Fibroblast of villous mesenchyme (primary cell): ENCODE results near the gene EML6. TPM values are rescaled to one million over a fixed set of nuclear protein-coding genes. Genes with fewer than 3 reads are reported as not detected.

Experiments
- DNase-seq: peaks from one replicate; pipeline ENCODE4 v3.0.0-alpha.2; 2010; ENCODE audit warnings: low read depth
- H3K4me3 ChIP-seq: 2 replicates; pipeline ENCODE4 v1.5.1; 2011; ENCODE audit warnings: low read depth, mild to moderate bottlenecking, low read length
- CTCF ChIP-seq: IDR thresholded peaks from 2 replicates; pipeline ENCODE4 v1.5.1; 2012; ENCODE audit warnings: low read depth, mild to moderate bottlenecking, low read length; ENCODE audit not compliant: insufficient read depth
- total RNA-seq: library from RNA; depleted of rRNA; stranded (reverse); fragments of >200 nt; gene quantifications from 2 replicates; pipeline ENCODE4 v1.2.3, GENCODE V29; 2012

Gene EML6
- total RNA-seq, 1 donor, result 1.3 TPM

DNA sequence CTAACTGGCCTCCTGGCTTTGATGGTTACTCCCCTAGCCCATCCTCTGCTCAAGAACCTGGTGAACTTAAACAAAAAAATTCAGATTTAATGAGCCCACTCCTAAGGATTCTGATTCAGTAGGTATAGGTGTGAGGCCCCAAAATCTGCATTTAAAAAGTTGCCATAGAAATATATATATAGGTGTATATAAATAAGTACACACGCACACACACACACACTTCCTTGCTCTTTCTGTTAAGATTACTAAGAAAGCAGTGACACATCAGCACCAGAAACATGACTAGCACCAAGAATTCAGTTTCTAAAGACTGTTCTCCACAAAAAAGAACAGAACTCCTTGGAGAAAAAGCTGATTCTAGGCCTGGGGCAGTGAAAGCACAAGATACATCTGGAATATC is 17.8 kb downstream of the EML6 start:
- TF ChIP-seq CTCF, result no peak
- DNase-seq, result no peak
- H3K4me3 ChIP-seq, result no peak overlapping the region

GRCh38 chr2:54750040-54750439 is 26.6 kb downstream of the EML6 start:
- no peak for TF ChIP-seq CTCF
- H3K4me3 ChIP-seq, result no peak overlapping the region
- no peak for DNase-seq

DNA sequence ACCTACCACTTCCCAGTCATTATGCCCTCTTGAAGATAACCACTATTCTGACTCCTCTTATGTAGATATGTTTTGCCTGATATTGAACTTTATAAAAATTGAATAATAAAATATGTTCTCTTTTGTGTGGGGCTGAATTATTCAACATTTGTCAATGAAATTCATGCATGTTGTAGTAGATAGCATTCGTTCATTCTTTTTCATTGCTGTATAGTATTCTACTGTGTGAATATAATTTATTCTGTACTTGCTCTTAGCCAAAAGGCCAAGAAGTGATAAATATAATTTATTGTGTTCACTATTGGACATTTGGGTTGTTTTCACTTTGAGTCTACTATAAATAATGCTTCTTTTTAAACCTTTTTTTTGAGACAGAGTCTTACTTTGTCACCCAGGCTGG is 29.0 kb downstream of the EML6 start:
- no peak for TF ChIP-seq CTCF
- no peak for DNase-seq
- no peak overlapping the region for H3K4me3 ChIP-seq

- no peak overlapping the region for H3K4me3 ChIP-seq
- no peak for DNase-seq
- TF ChIP-seq CTCF, result no peak
Measured at GRCh38 chr2:54755641-54756326, 32.3 kb downstream of the EML6 start.

GRCh38 chr2:54757500-54757899 is 34.0 kb downstream of the EML6 start:
- no peak overlapping the region for H3K4me3 ChIP-seq
- DNase-seq, result peak; percentile 28
- TF ChIP-seq CTCF, result no peak

- H3K4me3 ChIP-seq, result no peak overlapping the region
- no peak for TF ChIP-seq CTCF
- DNase-seq, result no peak
Measured at GRCh38 chr2:54758951-54759350, 35.5 kb downstream of the EML6 start.

GRCh38 chr2:54760310-54760709 is 36.8 kb downstream of the EML6 start:
- no peak for DNase-seq
- no peak overlapping the region for H3K4me3 ChIP-seq
- no peak for TF ChIP-seq CTCF
